GM21825 (cell line): ENCODE measurements around the gene SUPV3L1.

Source experiments
- ATAC-seq: cut with Tn5 transposase; IDR thresholded peaks from one replicate; pipeline ENCODE4 v1.9.1; 2021; ENCODE audit warnings: mild to moderate bottlenecking, moderate library complexity; ENCODE audit not compliant: unreplicated experiment

The SUPV3L1 gene

DNA sequence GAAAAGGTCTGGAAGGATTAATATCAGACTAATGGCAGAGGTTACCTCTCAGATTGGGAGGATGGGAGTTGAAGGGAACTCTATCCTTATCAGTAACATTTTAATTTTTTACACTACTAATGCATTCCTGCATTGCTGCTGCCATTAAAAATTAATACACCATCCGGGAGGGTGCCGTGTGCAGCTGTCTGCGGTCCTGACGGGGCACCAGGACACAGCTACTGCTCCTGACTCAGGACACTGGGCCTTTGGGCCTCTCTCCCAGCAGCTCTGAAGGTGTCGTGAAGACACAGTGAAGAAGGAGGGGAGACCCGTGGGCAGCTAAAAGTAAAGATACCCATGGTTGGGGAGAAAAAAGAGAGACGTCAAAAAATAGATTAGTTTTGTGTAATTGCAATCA, 74.8 kb downstream of the SUPV3L1 start:
- ATAC-seq: no peak
